NCI-H69 (cell line): Measurements from ENCODE around the gene LCN10.
"Not testable (repeated sequence)": the region's sequence is repeated elsewhere in the genome, so short reads cannot be mapped to it uniquely, and the experiment has no call there.

Experiments
- DNase-seq: peaks from one replicate; lab custom pipeline; 2025; lab: John Stamatoyannopoulos, UW

LCN10 gene

GRCh38 chr9:136742591-136743391 is at the start of gene LCN10:
Gene LCN10 (minus strand): TSS chr9:136742940. CDS start chr9:136742903, 37 bp downstream.
- DNase-seq: peak; percentile 69

- peak; percentile 85 for DNase-seq
Observed at GRCh38 chr9:136791516-136792276, 49.0 kb upstream of the LCN10 start.

- DNase-seq: peak; percentile 100
Observed at GRCh38 chr9:136790640-136791515, 48.1 kb upstream of the LCN10 start, which contains the start of gene TMEM141. Gene TMEM141 (plus strand): TSS chr9:136791344. CDS start chr9:136791371, 27 bp downstream.

- no peak for DNase-seq
Observed at GRCh38 chr9:136789523-136789937, 46.8 kb upstream of the LCN10 start.

- not testable (repeated sequence) for DNase-seq
Observed at GRCh38 chr9:136788644-136789522, 46.1 kb upstream of the LCN10 start.

- peak; percentile 82 for DNase-seq
Observed at GRCh38 chr9:136787690-136788400, 45.1 kb upstream of the LCN10 start.

- not testable (repeated sequence) for DNase-seq
Observed at GRCh38 chr9:136786983-136787382, 44.2 kb upstream of the LCN10 start.

GRCh38 chr9:136786451-136786850 is 43.7 kb upstream of the LCN10 start:
- DNase-seq: no peak

GRCh38 chr9:136785565-136786355 is 43.0 kb upstream of the LCN10 start:
- not testable (repeated sequence) for DNase-seq

- DNase-seq: no peak
Observed at GRCh38 chr9:136784997-136785361, 42.2 kb upstream of the LCN10 start.

GRCh38 chr9:136784249-136784996 is 41.7 kb upstream of the LCN10 start:
- DNase-seq: peak; percentile 79

GRCh38 chr9:136782452-136782851 is 39.7 kb upstream of the LCN10 start:
- DNase-seq: no peak

- no peak for DNase-seq
Observed at GRCh38 chr9:136779808-136780207, 37.1 kb upstream of the LCN10 start.

GRCh38 chr9:136777359-136777758 is 34.6 kb upstream of the LCN10 start:
- DNase-seq: no peak

GRCh38 chr9:136776947-136777346 is 34.2 kb upstream of the LCN10 start:
- DNase-seq: no peak

- DNase-seq: no peak
Observed at GRCh38 chr9:136775191-136775590, 32.5 kb upstream of the LCN10 start.

- no peak for DNase-seq
Observed at GRCh38 chr9:136774416-136775045, 31.8 kb upstream of the LCN10 start.

GRCh38 chr9:136773386-136774044 is 30.8 kb upstream of the LCN10 start:
- no peak for DNase-seq
